ENCODE measurements around the gene IGHMBP2. TPM values are rescaled to one million over a fixed set of nuclear protein-coding genes. Genes with fewer than 3 reads are reported as not detected.

Gene IGHMBP2
- total and polyA plus RNA-seq, 2 of the 8 experiments (the other 6 are each of a cell fraction or from before 2014, with no cell fraction given) = 8.4 to 17.6 TPM

DNA sequence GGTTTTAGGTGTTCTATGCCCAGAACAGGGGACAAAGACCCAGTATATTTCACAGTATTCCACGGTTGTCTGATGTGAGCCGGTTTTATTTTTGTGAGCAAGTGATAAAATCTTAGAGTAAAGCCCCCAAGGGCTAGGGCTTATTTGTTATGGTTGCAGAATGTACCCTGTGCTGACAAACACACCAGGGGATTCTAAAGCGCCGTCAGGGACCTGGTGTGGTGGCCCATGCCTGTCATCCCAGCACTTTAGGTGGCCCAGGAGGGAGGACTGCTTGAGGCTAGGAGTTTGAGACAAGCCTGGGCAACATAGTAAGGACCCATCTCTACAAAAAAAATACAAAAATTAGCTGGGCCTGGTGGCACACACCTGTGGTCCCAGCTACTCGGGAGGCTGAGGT, 22.8 kb upstream of the IGHMBP2 start:
- Histone ChIP-seq H3K79me2 (ENCODE audit: control insufficient read depth in 1 of 2, insufficient read depth in 2 of 2, low read length in 2 of 2) (no peaks in the 10 kb centered on the region), H2AFZ (ENCODE audit: low read length) (no peak overlapping the region), H2BK5ac (ENCODE audit: low read depth, low read length) (no peak overlapping the region), H2BK20ac (ENCODE audit: low read length) (no peak overlapping the region), H3K18ac (ENCODE audit: extremely low read depth, low read length) (no peak overlapping the region), H4K91ac (replicated peaks; ENCODE audit: insufficient read length, low read length) (no peak overlapping the region), H3K56ac (replicated peaks; ENCODE audit: insufficient read length, low read depth, low read length) (no peak overlapping the region), H3K79me1 (ENCODE audit: low read depth, low read length) (no peaks in the 10 kb centered on the region), H3K27me3 (replicated peaks in 1 of 4; ENCODE audit: control insufficient read depth in 3 of 4, extremely low read depth in 1 of 4, insufficient read depth in 3 of 4, low read length in 3 of 4) (no peaks in the 10 kb centered on the region), H3K9me3 (ENCODE audit: insufficient read depth in 2 of 2, low read depth in 1 of 2, low read length in 1 of 2) (no peaks in the 10 kb centered on the region), H4K20me1 (replicated peaks in 1 of 2; ENCODE audit: control insufficient read depth in 1 of 2, insufficient read depth in 2 of 2, low read length in 2 of 2) (peaks cover 0 to 2% of the 10 kb centered on the region in 2 experiments), H2AK5ac (ENCODE audit: low read depth, low read length) (no peak overlapping the region), H3K4ac (replicated peaks; ENCODE audit: insufficient read length, low read depth, low read length) (no peak overlapping the region), H3K36me3 (ENCODE audit: control insufficient read depth in 2 of 4, insufficient read depth in 4 of 4, low read length in 3 of 4) (no peaks in the 10 kb centered on the region), H3K4me2 (ENCODE audit: insufficient read depth in 1 of 2, low read depth in 2 of 2, low read length in 2 of 2) (no peak overlapping the region), H4K5ac (ENCODE audit: insufficient read length, low read depth, low read length) (no peak overlapping the region), H3K9ac (replicated peaks in 1 of 4; ENCODE audit: extremely low read depth in 1 of 4, low read depth in 3 of 4, low read length in 3 of 4) (no peak overlapping the region), H3K4me3 (ENCODE audit: extremely low read depth in 1 of 4, insufficient read depth in 2 of 4, low read depth in 3 of 4, low read length in 4 of 4) (no peak overlapping the region), H3K14ac (ENCODE audit: insufficient read length) (no peak overlapping the region), H3K23ac (ENCODE audit: insufficient read length) (no peak overlapping the region), H2BK15ac (ENCODE audit: low read length) (no peak overlapping the region), H4K8ac (ENCODE audit: extremely low read depth, insufficient read depth, low read length) (no peak overlapping the region), H3K4me1 (replicated peaks in 1 of 4; ENCODE audit: control insufficient read depth in 3 of 4, insufficient read depth in 4 of 4, low read length in 3 of 4) (no peaks in the 10 kb centered on the region; a peak in 2 of 7 replicates), H3K23me2 (ENCODE audit: low read depth, low read length) (no peaks in the 10 kb centered on the region), H2BK120ac (replicated peaks; ENCODE audit: low read depth, low read length) (no peak overlapping the region), H3K27ac (ENCODE audit: low read depth, low read length) (no peak overlapping the region), H2BK12ac (ENCODE audit: low read depth, low read length) (no peak overlapping the region)
- CTCF ChIA-PET (ENCODE audit: partially characterized antibody) = interaction anchor here (3.3 kb wide), 1 partner anchor 9 kb away, joined by 15 read pairs; no protein-coding TSS in a partner anchor
- whole genome bisulfite sequencing, 2 experiments (ENCODE audit: extremely low coverage in 1 of 2, insufficient coverage in 1 of 2, insufficient read length in 1 of 2, insufficient replicate concordance in 2 of 2, low coverage in 1 of 2, low lambda C conversion rate in 2 of 2, missing lambda C conversion rate in 1 of 2) = 95% methylated on average over 5 of the region's 5 CpGs; no CpG with 5 or more reads in 1 of the 2 experiments
- POLR2A ChIA-PET (ENCODE audit: partially characterized antibody) = interaction anchor here (1.0 to 1.2 kb wide), 2 partner anchors 8 to 10 kb away, joined by 3 read pairs; no protein-coding TSS in a partner anchor
- FAIRE-seq = no peak
- no peak for DNase-seq (ENCODE audit: low read depth in 1 of 2, low spot score in 2 of 2)
- TF ChIP-seq NANOG (IDR thresholded peaks at IDR 0.05; ENCODE audit: insufficient read depth, low read depth, low read length, poor library complexity, severe bottlenecking) = no peak
- TF ChIP-seq EGR1 (IDR thresholded peaks at IDR 0.05; ENCODE audit: borderline replicate concordance, low read depth, low read length) = no peak
- TF ChIP-seq TEAD4 (IDR thresholded peaks at IDR 0.05; ENCODE audit: low read depth, low read length) = no peak
- no peak for TF ChIP-seq POLR2A (IDR thresholded peaks at IDR 0.05; ENCODE audit: control extremely low read depth in 1 of 2, low read depth in 2 of 2, low read length in 2 of 2)
- no peak for TF ChIP-seq RAD21 (IDR thresholded peaks at IDR 0.05 in 1 of 2, conservative IDR thresholded peaks at IDR 0.05 in 1 of 2; ENCODE audit: low read depth in 2 of 2, low read length in 2 of 2)
- TF ChIP-seq SIN3A (conservative IDR thresholded peaks at IDR 0.05 in 1 of 2, IDR thresholded peaks at IDR 0.05 in 1 of 2; ENCODE audit: low read depth in 1 of 2, low read length in 2 of 2) = no peak
- TF ChIP-seq EZH2 (IDR thresholded peaks at IDR 0.05; ENCODE audit: low read depth, low read length, severe bottlenecking) = no peak
- no peak for TF ChIP-seq HDAC6 (IDR thresholded peaks at IDR 0.05; ENCODE audit: low read depth, low read length)
- no peak for TF ChIP-seq JUND (IDR thresholded peaks at IDR 0.05; ENCODE audit: low read length)
- no peak for TF ChIP-seq NRF1 (IDR thresholded peaks at IDR 0.05; ENCODE audit: low read depth, low read length)
- TF ChIP-seq, protein P1, sequence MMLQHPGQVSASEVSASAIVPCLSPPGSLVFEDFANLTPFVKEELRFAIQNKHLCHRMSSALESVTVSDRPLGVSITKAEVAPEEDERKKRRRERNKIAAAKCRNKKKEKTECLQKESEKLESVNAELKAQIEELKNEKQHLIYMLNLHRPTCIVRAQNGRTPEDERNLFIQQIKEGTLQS (IDR thresholded peaks at IDR 0.05; ENCODE audit: insufficient read depth, low read depth, low read length) = no peak
- TF ChIP-seq SUZ12 (IDR thresholded peaks at IDR 0.05; ENCODE audit: low read length) = no peak
- no peak for TF ChIP-seq TCF12 (IDR thresholded peaks at IDR 0.05; ENCODE audit: low read depth, low read length)
- no peak for TF ChIP-seq BACH1 (IDR thresholded peaks at IDR 0.05; ENCODE audit: low read length)

All from H1 (cell line).